ENCODE results near the gene MAPRE3. TPM values are rescaled to one million over a fixed set of nuclear protein-coding genes. Genes with fewer than 3 reads are reported as not detected.
A peak's percentile ranks its signal among the peaks of the same experiment; 100 is the strongest.

Gene MAPRE3
- total RNA-seq, 6 experiments from 2014 or later, result 13.7 to 22.3 (median 17.3) TPM

GRCh38 chr2:27018142-27018541 lies 47.7 kb downstream of the MAPRE3 start:
- peaks cover 0 to 10% (median 3%) of the 10 kb centered on the region in 4 donors for H3K36me3 ChIP-seq
- WGBS (ENCODE audit: insufficient coverage, low coverage, low lambda C conversion rate, missing lambda C conversion rate), result 51% methylated on average over 2 of the region's 3 CpGs
- H3K27me3 ChIP-seq, result no peaks in the 10 kb centered on the region
- H3K4me3 ChIP-seq, result no peak overlapping the region
- H3K27ac ChIP-seq, result peak overlapping the region in 2 of 3 donors; percentile 68 to 78
- H3K4me1 ChIP-seq, result peaks cover 2 to 70% (median 40%) of the 10 kb centered on the region in 4 donors
- H3K9me3 ChIP-seq, result no peaks in the 10 kb centered on the region
- intact Hi-C loops (cut with DNase I), result loop anchor here in 1 of 2 donors (5.0 kb wide), 1 partner anchor 56 kb away; no protein-coding TSS in a partner anchor
- TF ChIP-seq CTCF (IDR thresholded peaks at IDR 0.05), result no peak
- peak; percentile 35 for TF ChIP-seq POLR2A (IDR thresholded peaks at IDR 0.05)
- ATAC-seq (peak; percentile 73 to 91 (median 82)), DNase-seq (peak; percentile 78 to 88 (median 86))

GRCh38 chr2:27019459-27019858 lies 49.0 kb downstream of the MAPRE3 start:
- Histone ChIP-seq H3K4me3 (no peak overlapping the region), H3K4me1 (peaks cover 2 to 69% (median 40%) of the 10 kb centered on the region in 4 donors), H3K27me3 (no peaks in the 10 kb centered on the region), H3K36me3 (peaks cover 0 to 17% (median 6%) of the 10 kb centered on the region in 4 donors), H3K9me3 (no peaks in the 10 kb centered on the region), H3K27ac (peak overlapping the region in 2 of 3 donors; percentile 46 to 53)
- ATAC-seq (no peak), DNase-seq (no peak)
- intact Hi-C loops (cut with DNase I), result loop anchor here in 1 of 2 donors (5.0 kb wide), 1 partner anchor 57 kb away; no protein-coding TSS in a partner anchor
- WGBS (ENCODE audit: insufficient coverage, low coverage, low lambda C conversion rate, missing lambda C conversion rate), result 88% methylated on average over 3 of the region's 9 CpGs
- TF ChIP-seq POLR2A (IDR thresholded peaks at IDR 0.05) (no peak), CTCF (IDR thresholded peaks at IDR 0.05) (no peak)

GRCh38 chr2:27019931-27020855 lies 49.8 kb downstream of the MAPRE3 start:
- TF ChIP-seq CTCF (IDR thresholded peaks at IDR 0.05), result no peak
- TF ChIP-seq POLR2A (IDR thresholded peaks at IDR 0.05), result no peak
- peaks cover 0 to 17% (median 6%) of the 10 kb centered on the region in 4 donors for H3K36me3 ChIP-seq
- intact Hi-C loops (cut with DNase I), result loop anchor here (5.0 to 10.0 kb wide), 3 partner anchors 58 to 175 kb away; partner anchors contain the start of genes DPYSL5 (in 1 of the 2) and KHK (in 1 of the 2)
- H3K27ac ChIP-seq, result peak overlapping the region in 2 of 3 donors; percentile 46 to 53
- no peaks in the 10 kb centered on the region for H3K27me3 ChIP-seq
- peaks cover 2 to 62% (median 36%) of the 10 kb centered on the region in 4 donors for H3K4me1 ChIP-seq
- H3K9me3 ChIP-seq, result no peaks in the 10 kb centered on the region
- no peak overlapping the region for H3K4me3 ChIP-seq
- WGBS (ENCODE audit: insufficient coverage, low coverage, low lambda C conversion rate, missing lambda C conversion rate), result 49% methylated on average over 9 of the region's 9 CpGs
- peak; percentile 26 to 45 (median 39) for ATAC-seq
- DNase-seq, result peak; percentile 81 to 82 (median 82)

- no peak overlapping the region for H3K4me3 ChIP-seq
- peak; percentile 28 to 41 (median 31) for ATAC-seq
Observed at GRCh38 chr2:27021253-27022049, 51.0 kb downstream of the MAPRE3 start.

More at GRCh38 chr2:27021253-27022049, 51.0 kb downstream of the MAPRE3 start:
- Histone ChIP-seq H3K36me3 (peaks cover 0 to 24% (median 9%) of the 10 kb centered on the region in 4 donors), H3K27me3 (no peaks in the 10 kb centered on the region), H3K27ac (peak overlapping the region in 1 of 3 donors; percentile 53), H3K4me1 (peaks cover 0 to 49% (median 30%) of the 10 kb centered on the region in 4 donors), H3K9me3 (no peaks in the 10 kb centered on the region)
- TF ChIP-seq POLR2A (IDR thresholded peaks at IDR 0.05) (no peak), CTCF (IDR thresholded peaks at IDR 0.05) (no peak)
- intact Hi-C loops (cut with DNase I), result loop anchor here in 1 of 2 donors (10.0 kb wide), 2 partner anchors 63 to 177 kb away; partner anchors contain the start of genes DPYSL5 and KHK
- 64% methylated on average over 8 of the region's 11 CpGs for WGBS (ENCODE audit: insufficient coverage, low coverage, low lambda C conversion rate, missing lambda C conversion rate)
- no peak for DNase-seq

All from right lobe of liver (tissue), 6 donors.